Activated CD4-positive, alpha-beta T cell treated with anti-CD3 and anti-CD28 coated beads for 4 hours (primary cell): Measurements from ENCODE around the gene SERPINA6.
"Not testable (repeated sequence)": the region's sequence is repeated elsewhere in the genome, so short reads cannot be mapped to it uniquely, and the experiment has no call there.

Experiments
- DNase-seq, 2 donors: peaks; one replicate each; pipeline ENCODE4 v3.0.0-alpha.2; 2020

The SERPINA6 gene

GRCh38 chr14:94321421-94322271, 1.5 kb downstream of the SERPINA6 start:
- no peak for DNase-seq

- no peak for DNase-seq
These were observed 2.9 kb downstream of the SERPINA6 start for GRCh38 chr14:94320243-94320642.

GRCh38 chr14:94317259-94317658, 5.9 kb downstream of the SERPINA6 start:
- DNase-seq = no peak

DNA sequence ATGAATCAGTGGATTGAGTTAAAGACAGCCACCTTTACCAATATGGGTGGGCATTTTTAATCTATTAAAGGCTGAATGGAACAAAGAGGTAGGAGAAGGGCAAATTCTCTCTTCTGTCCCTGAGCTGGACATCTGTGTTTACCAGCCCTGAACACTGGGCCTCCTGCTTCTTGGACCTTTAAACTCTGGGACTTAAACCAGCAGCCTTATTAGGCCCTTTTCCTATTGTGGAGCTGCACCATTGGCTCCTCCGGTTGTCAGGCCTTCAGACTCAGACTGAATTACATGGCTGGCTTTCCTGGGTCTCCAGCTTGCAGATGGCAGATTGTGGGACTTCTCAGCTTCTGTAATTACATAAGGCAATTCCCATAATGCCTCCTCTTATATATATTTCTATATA, 6.4 kb downstream of the SERPINA6 start:
- no peak for DNase-seq

- no peak for DNase-seq
These were observed 8.2 kb downstream of the SERPINA6 start for GRCh38 chr14:94314890-94315289.

DNA sequence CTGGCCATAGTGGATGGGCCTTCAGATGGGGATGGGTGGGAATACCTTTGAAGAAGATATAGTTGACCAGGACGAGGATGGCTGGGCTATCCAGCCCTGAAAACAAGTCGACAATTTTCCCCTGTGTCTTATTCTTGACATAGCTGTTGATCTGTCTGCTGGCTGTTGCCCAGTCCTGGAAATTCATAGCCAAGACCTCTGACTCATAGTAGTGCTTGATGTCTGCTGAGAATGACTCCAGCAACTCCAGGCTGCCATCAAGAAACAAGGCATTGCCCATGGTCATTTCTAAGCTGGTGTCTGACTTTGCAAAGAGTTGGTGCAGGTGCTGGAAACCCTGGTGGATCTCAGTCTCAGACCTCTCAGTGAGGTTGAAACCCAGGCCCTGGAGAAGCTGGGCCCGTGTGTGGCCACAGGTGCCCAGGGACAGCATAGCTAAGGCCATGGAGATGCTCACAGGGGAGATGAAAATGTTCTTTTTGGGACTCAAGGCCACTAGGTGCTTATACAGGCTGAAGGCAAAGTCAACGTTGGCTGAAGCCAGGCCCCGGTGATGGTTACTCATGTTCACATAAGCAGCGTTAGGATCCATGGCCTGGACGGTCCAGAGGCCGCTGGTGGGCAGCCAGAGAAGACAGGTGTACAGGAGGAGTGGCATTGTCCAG, 9.0 kb downstream of the SERPINA6 start:
- DNase-seq = no peak

DNA sequence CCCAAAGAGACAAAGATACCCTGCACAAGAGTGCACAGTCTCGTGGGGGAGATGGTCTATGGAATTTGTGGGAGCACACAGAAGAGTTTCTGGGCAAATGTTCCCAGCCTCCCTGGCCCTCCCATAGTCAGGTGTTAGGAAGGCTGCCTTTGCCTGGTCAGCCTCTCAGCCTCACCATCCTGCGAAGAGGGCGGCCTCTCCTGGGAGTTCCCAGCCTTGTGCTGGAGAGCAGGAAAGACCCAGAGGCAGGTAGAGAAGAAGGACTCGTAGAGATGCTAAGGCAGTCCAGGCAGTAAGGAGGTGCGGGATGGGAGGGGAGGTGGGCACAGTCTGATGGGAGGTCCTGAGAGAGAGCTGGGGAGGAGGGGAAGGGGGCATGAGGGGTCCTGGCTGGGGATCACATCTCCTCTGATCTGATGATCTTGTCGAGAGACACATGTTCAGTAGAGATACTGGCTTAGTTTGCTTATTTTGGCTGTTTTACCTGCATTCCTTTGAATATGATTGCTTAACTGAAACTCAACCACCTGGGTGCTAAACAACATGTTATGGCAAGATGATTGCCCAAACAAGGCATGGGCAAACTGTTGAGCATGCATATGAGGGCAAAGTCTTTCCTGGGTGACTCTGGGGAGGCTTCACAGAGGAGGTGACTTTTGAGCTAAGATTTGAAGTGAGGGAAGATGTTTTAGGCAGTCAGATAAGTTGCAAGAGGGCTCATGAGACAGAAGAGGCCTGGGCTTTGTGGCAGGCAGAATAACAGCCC, 10.5 kb downstream of the SERPINA6 start:
- no peak for DNase-seq

DNA sequence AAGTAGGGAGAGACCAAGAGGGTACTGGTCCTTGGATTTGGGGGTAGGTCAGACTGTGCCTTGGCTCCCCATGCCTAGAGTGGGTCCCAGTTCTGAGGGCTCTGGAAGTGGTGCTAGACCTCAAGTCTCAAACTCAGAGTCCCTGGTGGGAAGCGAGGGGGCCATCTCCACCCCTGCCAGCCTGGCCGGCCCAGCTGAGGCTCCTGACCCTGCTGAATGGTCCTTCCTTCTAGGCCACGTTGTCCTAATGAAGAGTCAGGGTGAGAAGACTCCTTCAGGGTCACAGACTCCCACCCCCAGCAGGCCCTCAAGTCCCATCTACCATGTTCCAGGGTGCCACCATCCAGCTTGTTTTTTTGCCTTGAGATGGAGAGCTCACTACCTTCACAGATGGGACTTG, 12.9 kb downstream of the SERPINA6 start:
- DNase-seq = no peak

GRCh38 chr14:94309721-94310120, 13.4 kb downstream of the SERPINA6 start:
- no peak for DNase-seq

DNA sequence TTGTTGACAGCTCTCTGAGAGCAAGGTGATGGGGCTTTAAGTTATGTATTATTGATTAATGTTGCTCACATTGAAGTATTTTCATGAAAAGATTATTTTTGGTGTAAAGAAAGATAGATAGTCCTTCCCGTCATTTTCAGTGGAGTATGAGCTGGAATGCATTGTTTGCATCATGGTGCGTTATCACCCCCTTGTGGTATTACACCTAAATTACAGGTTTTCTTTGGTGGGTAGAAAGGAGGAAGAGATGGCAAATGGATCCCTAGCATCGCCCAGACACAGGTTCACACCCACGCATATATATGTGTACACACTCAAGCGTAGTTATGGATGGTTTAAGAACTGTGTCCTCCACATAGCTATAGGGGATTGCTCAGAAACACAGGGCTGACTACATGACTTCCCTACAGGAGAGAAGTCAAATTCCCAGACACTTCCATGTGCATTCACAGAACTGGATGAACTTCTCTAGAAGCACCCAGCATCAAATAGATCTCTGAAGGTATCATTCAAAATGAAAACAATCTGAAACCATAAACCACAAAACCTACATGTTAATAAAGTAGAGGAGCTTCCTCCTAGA, 15.6 kb downstream of the SERPINA6 start:
- DNase-seq = no peak

GRCh38 chr14:94306047-94306978, 16.8 kb downstream of the SERPINA6 start:
- no peak for DNase-seq

GRCh38 chr14:94305620-94306019, 17.5 kb downstream of the SERPINA6 start:
- no peak for DNase-seq

DNA sequence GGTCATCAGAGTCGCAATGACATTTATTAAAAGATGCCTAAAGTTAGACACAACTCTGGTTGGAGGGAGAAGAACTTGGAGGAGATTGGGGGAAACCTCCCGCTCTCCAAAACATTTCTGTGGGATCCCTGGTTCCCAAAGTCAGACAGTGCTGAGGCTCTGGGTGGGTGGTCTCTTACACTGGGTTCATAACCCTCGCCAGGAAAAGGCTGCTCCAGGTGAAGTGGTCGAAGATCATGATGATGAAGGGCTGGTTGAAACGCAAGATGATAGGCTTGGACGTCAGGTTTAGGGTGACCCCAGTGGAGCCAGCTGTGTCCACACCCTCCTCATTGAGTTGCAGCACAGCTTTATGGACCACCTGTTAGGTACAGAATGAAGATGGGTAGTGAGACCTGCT, 18.9 kb downstream of the SERPINA6 start:
- DNase-seq = no peak

DNA sequence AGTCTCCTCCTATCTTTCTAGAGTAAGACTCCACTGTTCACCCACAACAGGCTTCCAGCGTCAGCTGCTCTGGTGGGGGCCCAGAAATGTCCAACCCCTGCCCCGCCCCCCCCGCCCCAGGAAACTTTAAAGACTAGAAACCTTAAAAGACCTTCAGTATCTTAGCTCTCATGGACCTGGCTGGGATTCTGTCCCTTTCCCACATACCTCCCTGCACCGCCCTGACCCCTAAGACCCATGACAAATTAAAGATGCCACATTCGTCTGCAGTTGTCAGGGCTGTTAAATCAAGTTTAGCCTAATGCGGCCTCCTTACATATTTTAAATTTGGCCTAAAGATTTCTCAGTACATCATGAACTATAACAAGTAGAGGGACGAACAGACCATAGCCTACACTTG, 20.0 kb downstream of the SERPINA6 start:
- DNase-seq = no peak

- no peak for DNase-seq
These were observed 25.0 kb downstream of the SERPINA6 start for GRCh38 chr14:94298130-94298529.

DNA sequence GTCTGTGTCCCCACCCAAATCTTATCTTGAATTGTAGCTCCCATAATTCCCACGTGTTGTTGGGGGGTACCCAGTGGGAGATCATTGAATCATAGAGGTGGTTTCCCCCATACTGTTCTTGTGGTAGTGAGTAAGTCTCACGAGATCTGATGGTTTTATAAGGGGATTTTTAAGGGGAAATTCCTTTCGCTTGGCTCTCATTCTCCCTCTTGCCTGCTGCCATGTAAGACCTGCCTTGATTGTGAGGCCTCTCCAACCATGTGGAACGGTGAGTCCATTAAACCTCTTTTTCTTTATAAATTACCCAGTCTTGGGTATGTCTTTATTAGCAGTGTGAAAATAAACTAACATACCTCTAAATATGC, 27.0 kb downstream of the SERPINA6 start:
- not testable (repeated sequence) for DNase-seq

- no peak for DNase-seq
These were observed 27.6 kb downstream of the SERPINA6 start for GRCh38 chr14:94295360-94296180.

- DNase-seq = no peak
These were observed 29.6 kb downstream of the SERPINA6 start for GRCh38 chr14:94293578-94293924.

GRCh38 chr14:94292872-94293577, 30.1 kb downstream of the SERPINA6 start, which contains the start of gene SERPINA10:
Gene SERPINA10, minus strand, starts transcription at chr14:94293268. Its CDS starts 2,675 bp downstream, at chr14:94290593.
- no peak for DNase-seq

- DNase-seq = no peak
These were observed 30.6 kb downstream of the SERPINA6 start for GRCh38 chr14:94292526-94292871.
